Germinal center (tissue), 1 donor: ENCODE data around the gene PRKCZ.

ENCODE experiments used
- DNase-seq: peaks from one replicate; pipeline ENCODE4 v3.0.0; 2012; ENCODE audit warnings: mixed read lengths, low spot score

Gene PRKCZ

DNA sequence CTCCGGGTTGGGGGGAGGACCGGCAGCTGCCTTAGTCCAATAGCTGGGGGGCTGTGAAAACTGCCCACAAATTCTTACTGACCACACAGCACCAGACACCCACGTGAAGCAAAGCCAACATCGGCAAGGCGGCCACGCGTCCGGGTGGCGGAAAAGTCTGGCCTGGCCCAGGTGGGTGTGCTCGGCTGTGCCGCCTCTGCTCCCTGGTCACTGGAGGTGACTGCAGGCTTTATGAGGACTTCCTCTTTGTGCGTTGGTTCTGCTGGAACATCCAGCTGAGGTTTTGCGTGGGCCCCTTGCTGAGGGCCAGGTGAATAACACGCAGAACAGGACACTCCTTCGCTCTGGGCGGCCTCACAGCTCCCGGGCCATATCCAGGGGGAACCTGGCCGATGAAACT is 108.9 kb downstream of the PRKCZ start:
- DNase-seq, result no peak

DNA sequence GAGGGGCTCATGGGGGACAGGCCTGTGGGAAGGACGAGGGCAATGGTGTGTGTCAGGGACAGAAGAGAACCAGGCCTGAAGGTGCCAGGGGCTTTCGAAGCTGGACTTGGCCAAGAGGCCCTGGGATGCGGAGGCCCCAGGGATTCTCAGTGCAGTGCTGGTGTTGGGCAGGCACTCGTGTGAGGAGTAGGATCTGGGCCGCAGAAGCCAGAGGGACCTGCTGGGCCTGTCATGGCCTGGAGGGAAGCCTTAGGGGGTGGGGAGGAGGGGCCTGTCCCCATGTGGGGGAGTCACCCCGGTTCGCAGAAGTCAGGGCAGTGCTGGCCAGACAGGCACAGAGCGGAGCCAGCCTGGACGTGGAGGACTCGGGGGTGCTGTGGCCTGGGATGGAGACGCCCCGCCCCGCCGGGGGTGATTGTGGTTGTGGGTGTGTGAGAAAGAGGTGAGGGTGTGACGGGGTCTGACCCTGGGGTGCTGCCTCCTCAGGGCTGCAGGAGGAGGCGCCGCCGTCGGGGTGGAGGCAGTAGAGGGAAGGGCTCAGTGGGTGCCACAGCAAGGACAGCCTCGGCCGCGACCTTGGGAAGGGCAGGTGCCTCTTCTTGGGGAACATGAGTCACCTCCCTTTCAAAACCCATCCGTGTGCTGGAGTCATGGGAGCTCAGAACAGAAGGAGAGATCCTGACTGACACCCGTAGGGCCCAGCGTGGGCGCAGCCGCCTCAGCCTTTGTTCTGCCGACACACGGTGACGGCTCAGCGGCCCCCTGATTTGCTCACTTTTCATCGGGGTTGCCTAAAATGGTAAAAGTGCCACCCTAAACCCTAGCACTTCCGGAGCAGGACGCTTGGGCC is 110.5 kb downstream of the PRKCZ start:
- no peak for DNase-seq

DNA sequence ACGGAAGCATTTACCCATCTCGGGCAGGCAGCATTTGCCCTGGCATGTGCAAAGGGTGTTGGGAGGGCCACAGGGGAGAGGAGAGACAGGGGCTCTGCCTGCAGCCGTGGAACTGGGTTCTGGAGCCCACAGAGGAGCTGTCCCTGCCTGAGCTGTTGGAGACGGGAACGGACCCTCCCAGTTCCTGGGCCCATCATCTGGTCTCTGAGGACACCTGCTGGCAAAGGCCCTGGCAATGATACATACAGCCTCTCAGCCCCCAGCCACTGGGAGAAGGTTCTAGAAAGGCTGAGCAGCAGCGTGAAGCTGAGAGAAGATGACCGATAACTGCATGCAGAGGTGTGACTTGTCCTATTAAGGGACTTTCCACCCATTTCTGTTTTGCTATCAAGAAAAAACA is 113.0 kb downstream of the PRKCZ start:
- no peak for DNase-seq

DNA sequence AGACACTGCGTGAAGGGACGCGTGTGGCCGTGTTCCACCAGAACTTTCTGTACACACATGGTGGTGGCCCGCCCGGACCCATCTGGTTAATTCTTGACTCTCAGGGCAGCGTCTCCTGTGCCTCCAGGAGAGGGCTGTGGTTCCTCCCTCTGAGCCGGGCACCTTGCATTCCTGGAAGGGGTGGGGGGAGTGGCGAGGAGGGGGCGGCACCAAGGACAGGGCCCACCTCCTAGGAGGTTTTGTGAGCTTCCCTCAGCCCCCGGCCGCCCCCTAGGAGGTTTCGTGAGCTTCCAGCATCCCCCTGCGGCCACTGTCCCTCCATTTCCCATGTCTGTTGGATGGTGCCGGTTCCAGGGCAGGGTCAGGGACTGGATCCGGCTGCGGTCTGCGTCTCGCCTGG is 115.4 kb downstream of the PRKCZ start:
- DNase-seq, result no peak

DNA sequence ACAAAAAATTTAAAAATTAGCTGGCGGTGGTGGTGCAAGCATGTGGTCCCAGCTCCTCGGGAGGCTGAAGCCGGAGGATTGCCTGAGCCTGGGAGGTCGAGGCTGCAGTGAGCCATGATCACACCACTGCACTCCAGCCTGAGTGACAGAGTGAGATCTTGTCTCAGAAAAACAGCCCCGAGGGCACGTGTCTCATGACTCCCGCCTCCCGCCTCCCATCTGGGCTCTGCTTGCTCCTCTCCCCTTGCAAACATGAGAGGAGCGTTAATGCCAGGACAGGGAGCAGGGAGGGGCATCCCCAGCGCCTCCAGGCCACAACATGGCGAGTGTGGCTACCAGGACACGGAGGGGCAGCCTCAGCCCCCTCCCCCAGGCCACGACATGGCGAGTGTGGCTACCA is 116.0 kb downstream of the PRKCZ start:
- DNase-seq, result no peak

DNA sequence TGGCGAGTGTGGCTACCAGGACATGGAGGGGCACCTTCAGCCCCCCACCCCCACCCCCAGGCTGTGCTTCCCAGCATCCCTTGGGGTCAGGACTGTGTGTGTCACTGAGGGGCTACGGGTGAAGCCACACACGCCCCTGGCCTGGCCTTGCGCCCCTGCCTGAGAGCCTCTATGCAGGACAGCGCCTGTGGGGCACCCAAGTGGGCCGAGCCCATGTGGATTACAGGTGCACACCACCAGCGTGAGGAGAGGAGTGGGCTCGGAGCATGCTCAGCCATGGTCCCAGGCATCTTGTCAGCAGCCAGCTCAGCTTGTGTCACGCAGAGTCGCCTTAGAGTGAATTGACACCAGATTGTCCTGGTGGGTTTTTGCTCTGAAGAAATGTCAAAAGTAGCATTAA is 116.5 kb downstream of the PRKCZ start:
- DNase-seq, result no peak

DNA sequence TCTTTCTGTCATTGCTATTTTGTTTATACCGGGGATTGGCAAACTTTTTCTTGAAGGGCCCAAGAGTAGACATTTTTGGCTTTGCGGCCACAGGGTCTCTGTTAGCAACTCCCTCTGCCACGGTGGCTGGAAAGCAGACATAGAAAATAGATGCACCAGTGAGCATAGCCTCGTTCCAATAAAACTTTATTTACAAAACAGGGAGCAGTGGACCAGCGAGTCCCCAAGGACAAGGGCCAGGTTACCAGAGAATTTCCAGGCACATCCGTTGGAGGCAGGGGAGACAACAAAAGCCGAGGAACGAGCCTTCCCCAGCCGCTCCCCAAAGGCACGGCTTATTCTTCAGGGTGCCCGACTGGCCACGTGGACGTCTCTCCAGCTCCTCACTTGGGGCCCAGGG is 117.9 kb downstream of the PRKCZ start:
- no peak for DNase-seq

DNA sequence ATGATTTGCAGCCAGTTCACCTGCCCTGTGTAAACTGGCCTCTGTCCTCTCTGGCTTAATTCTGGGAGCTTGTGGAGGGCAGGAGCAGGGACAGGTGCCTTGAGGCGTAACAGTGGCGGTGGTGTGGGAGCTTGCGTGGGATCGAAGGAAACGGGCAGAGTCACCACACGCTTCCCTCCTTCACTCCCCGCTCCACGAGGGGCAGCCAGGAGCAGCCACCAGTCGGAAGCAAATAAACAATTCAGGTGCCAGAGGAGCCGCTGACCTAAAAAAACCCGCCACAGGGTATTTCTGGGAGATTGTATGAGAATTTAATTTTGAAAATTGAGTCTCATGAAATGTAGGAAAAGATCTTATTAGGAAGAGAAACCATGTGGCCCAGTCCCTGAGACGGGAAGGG is 118.3 kb downstream of the PRKCZ start:
- no peak for DNase-seq

DNA sequence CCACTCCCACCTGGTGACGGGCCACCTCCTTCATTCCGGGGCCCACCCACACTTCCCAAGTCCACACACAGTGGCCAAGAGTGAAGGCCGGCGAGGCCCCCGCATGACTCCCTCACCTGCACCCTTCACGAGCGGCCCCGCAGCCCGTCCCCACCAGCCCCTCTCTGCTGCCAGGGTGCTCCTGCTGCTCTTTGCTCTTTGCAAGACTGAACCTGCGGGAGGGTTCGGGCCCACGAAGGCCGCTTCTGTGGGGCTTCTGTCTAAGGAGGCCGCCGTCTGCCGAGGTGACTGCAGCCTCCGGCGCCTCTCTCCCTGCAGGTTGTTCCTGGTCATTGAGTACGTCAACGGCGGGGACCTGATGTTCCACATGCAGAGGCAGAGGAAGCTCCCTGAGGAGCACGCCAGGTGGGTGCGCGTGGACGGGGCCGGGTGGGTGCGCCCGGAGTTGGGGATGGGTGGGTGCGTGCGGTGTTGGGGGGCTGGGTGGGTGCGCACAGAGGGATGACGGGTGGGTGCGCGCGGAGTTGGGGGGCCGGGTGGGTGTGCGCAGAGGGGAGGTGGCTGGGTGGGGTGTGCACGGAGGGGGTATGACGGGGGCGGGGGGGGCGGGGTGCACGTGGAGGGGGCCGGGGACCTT is 119.1 kb downstream of the PRKCZ start:
- DNase-seq, result no peak

DNA sequence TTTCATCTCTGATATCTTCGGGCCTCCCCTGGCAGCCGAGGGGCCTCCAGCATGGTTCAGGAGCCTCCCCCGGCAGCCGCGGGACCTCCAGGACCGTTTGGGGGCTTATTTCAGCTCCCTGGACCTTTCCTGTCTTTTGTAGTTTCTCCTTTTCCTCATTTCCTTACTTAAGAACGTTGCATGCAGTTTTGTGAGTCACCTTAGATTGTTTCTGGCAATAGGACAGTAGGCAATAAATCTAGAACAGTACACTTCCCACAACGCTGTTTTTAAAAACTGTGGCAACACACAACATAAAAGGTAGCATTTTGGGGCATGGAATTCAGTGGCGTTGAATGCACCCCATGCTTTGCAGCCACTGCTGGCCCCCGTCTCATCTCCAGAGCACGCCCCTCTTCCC is 120.0 kb downstream of the PRKCZ start:
- no peak for DNase-seq

DNA sequence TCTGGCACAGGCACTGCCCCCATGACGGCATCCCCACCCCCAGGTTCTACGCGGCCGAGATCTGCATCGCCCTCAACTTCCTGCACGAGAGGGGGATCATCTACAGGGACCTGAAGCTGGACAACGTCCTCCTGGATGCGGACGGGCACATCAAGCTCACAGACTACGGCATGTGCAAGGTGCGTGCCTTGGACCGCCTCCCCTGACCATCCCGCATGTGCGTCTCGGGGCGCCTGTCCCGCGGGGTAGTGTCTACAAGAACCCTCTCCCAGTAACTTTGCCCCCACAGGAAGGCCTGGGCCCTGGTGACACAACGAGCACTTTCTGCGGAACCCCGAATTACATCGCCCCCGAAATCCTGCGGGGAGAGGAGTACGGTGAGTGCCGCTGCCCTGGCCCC is 121.8 kb downstream of the PRKCZ start:
- no peak for DNase-seq

DNA sequence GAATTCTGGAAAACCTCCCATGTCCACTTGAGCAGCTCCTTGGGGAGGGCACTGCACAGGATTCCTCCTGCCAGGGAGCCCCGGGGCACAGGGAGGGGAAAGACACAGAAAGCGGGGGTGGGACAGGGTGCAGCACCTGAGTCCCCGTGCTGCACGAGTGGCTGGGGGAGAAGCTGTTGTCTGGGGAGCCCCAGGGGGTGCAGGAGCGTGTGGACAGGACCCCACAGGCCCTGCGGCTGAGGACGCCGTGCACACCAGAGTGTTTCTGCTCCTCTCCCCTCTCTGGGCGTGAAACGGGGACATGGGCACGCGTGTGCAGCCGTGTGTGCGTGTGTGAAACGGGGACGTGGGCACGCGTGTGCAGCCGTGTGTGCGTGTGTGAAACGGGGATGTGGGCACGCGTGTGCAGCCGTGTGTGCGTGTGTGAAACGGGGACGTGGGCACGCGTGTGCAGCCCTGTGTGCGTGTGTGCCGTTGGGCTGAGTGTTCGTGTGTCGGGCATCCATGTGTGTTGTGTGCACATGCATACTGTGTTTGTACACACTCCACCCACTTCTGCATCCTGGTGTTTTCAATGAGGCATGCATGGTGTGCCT is 122.4 kb downstream of the PRKCZ start:
- DNase-seq, result no peak

DNA sequence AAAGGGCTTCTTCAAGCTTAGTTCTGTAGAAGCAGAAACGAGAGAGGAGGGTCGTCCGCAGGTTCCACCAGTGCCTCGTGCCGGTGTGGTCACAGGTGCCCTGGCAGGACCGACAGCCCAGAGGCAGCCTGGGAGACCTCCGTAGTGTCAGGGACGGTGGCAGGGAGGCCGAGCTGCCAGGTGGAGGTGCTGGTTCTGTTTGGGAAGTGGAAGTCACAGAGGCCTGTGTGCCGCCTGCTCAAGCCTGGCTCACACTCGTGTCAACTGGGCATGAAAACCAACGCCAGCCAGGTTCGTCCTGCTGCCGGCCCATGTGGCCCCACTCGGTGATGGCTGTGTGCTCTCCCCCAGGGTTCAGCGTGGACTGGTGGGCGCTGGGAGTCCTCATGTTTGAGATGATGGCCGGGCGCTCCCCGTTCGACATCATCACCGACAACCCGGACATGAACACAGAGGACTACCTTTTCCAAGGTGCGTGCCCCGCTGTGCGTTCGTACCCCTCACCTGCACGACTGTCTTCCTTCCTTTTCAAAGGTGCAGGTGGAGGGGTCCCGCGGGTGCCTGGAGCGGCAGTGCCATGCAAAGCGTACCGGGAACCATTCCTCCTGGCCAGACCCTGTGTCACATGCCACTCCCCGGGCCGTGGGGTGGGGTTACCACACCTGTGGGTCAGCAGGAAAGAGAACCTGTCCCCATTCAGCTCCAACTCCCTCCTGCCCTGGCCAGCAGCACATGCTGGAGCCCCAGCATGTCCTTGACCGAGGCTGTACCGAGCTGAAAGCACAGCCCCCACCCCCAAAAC is 123.5 kb downstream of the PRKCZ start:
- DNase-seq, result no peak

DNA sequence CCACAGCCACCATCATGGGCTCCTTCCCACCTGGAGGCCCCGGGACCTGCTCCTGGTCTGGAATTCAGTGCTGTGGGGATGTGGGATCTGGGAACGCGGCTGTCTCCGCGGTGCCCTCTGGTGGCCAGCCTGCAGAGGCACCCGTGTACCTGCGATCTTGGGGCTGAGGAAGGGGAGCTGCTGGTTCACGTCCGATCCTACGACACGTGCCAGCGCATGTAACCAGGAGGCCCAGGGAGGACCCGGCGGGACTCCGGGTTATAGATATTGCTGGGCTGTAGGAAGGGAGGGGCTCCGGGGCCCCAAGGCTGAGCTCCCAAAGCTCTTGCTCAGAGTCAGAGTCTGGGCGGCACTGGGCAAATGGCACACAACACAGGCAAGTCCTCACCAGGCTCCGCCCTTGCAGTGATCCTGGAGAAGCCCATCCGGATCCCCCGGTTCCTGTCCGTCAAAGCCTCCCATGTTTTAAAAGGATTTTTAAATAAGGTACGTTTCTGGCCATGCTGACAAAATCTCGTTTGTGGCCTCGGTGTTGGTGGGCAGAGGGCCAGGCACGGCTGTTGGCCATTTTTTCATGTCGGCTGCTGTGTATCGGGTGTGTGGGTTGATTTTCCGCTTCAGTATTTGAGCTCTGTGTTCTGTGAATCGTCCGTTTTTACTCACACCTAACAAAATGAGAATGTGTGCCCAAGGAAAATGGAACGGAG is 124.3 kb downstream of the PRKCZ start:
- peak; percentile 67 for DNase-seq

DNA sequence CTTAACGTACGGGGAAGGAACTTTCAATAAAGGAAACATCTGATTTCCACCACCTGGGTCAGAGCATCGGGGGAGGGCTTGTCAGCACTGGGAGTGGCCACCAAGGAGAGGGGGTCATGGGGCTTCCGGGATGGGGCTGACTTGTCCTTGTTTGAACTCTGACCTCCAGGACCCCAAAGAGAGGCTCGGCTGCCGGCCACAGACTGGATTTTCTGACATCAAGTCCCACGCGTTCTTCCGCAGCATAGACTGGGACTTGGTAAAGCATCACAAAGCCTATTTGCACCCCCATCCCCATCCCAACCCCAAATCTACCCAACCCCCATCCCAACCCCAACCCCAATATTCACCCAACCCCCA is 124.8 kb downstream of the PRKCZ start:
- DNase-seq, result no peak

DNA sequence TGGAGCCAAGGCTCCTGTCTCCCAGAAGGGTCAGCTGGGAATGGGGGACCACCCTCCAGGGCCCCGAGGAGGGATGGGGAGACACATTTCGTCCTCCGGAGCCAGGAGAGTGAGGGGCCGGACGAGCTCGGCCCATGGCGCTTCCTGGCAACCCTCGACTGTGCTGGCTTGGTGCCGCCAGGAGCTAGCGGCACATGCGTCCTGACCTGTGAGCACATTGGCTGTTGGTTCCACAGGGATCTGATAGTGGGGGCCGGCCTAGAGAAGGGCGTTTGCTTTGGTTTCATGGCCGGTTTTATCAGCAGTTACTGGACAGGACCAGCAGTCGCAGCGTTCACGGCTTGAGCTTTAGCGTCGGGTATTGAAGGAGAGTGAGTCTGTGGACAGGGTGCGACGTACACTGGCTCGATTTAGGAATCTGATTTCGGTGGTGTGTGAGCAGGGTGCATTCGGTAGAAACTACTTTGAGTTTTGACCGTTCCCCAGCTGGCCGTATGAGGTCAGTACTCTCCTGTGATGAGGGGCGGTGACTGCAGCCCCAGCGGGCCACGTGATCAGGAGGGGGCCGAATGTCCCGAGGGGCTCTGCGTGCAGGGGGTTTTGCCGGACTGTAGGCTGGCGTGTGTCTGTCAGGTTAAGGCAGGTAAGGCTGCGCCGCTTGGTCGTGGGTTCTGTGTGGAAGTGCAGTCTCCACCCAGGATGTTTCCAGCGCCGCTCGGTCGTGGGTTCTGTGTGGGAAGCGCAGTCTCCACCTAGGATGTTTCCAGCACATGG is 125.7 kb downstream of the PRKCZ start:
- DNase-seq, result no peak

DNA sequence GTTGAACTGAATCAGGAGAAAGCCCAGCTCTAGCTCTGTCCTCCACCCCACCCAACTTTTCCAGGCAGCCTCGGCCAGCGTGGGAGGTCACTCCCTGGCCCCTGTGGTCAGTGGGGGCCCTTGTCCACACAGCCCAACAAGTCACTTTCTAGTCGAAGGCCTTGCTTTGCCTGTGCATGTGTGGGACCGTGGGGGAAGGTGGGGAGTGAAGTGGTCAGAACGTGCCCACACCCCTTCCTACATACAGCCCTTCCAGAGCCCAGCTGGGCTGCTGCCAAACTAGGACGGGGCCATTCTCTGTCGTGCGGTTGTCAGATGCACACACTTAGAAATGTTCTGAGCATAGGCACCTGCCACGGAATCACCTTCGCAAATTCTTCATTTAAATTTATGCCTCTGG is 126.4 kb downstream of the PRKCZ start:
- no peak for DNase-seq

DNA sequence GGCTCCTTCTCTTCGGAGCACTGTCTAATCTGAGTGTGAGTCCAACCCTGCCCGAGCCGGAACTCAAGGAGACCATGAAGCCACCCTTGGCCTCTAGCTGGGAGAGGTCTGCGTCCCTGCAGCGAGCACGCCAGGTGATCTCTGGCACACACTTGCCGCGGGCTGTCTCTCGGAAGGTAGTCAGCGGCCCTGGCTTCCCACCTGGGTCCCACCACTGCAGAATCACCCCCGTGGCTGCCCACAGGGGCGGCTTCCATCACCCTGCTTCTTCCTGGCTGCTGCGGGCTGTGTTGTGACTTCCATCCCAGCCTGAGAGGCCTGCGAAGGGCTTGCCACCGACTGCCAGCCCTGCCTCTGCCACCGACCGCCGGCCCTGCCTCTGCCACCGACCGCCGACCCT is 127.3 kb downstream of the PRKCZ start:
- DNase-seq, result no peak

DNA sequence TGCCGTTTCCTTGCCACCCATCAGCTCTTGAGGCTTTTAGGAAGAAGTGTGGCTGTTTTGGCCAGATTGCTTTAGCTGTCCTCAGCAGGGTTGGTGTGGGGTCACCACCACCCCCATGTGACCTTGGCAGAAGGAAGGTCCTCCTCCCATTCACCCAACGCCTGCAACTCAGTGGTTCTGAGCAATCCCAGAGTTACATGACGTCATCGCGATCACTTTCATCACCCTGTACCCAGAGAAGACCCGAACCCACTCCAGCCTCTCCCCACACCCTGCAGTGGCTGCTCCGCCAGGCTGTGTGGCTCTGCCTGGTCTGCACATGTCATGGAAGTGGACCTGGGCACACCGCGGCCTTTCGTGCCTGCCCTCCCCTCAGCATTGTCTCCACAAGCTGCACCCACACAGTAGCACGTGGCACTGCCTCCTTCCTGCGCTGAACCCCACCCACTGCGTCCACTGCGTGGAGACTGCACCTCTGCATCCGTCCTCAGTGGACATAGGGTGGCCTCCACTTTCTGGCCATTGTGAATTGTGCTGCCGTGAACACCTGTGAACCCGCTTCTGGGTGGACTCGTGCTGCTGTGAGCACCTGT is 127.8 kb downstream of the PRKCZ start:
- DNase-seq, result no peak

DNA sequence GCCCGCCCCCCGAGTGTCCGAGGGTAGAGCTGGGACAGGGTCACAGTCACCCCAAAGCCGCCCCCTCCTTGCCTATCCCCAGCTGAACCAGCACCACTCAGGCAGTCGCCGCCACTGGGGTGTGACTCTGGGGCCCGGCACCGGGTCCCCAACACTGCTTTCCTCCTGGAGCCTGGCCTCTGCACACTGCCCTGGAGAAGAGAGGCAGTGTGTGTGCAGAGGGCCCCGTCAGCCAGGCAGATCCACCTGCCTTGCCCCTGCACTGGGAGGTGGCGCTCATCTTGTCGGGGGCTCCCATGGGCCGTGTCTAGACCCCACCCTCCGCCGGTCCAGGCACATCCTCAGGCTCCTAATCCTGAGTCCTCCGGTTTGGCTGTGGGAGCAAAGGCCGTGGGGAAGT is 128.7 kb downstream of the PRKCZ start:
- no peak for DNase-seq
